Endothelial cell of umbilical vein (primary cell): ENCODE data around the gene MMADHC. TPM values are rescaled to one million over a fixed set of nuclear protein-coding genes. Genes with fewer than 3 reads are reported as not detected.

Source experiments
- BruUV-seq: library from RNA; stranded (reverse); fragments of 400-500 nt; replicated peaks from 2 replicates; lab custom pipeline; 2021; lab: Mats Ljungman, UMichigan
- CTCF ChIA-PET: fragments of 300-600, 350-600 bp; sonication (Branson Sonifier 250); formaldehyde crosslinking; loops from one replicate; lab custom pipeline; 2021; ENCODE audit warnings: antibody characterized with exemption, inconsistent platforms; lab: Charles Lee
- POLR2A ChIA-PET: fragments of 300-600, 350-600 bp; sonication (Branson Sonifier 250); formaldehyde crosslinking; loops from one replicate; lab custom pipeline; 2021; ENCODE audit warnings: antibody characterized with exemption, inconsistent platforms; lab: Charles Lee
- DNase-seq: peaks from one replicate; pipeline ENCODE4 v3.0.0-alpha.2; 2011; ENCODE audit warnings: low read depth, low spot score
- FAIRE-seq: peaks from 2 replicates; lab custom pipeline; 2011; peaks lifted over from hg19 to GRCh38; lab: Jason Lieb, UNC
- H2AFZ ChIP-seq: 2 replicates; pipeline ENCODE4 v1.6.0; 2012; ENCODE audit warnings: low read depth, low read length, control low read depth, inconsistent platforms
- H3K27ac ChIP-seq: 2 replicates; pipeline ENCODE4 v1.5.1; 2011; ENCODE audit warnings: low read depth, mild to moderate bottlenecking, control low read depth, low read length, moderate library complexity; ENCODE audit not compliant: insufficient read depth
- H3K27me3 ChIP-seq, 2 experiments: 2 replicates each; pipeline versions ENCODE4 v1.6.0 to v1.6.1; 2011; ENCODE audit warnings: low read length in 2 of 2, mixed read lengths in 1 of 2; ENCODE audit not compliant: control insufficient read depth in 2 of 2, insufficient read depth in 2 of 2
- H3K36me3 ChIP-seq, 2 experiments: 2 replicates in 1 of 2; 3 replicates in 1 of 2; pipeline ENCODE4 v1.5.1; 2011; ENCODE audit warnings: low read length in 2 of 2, mild to moderate bottlenecking in 1 of 2, moderate library complexity in 1 of 2; ENCODE audit not compliant: control insufficient read depth in 2 of 2, insufficient read depth in 2 of 2; ENCODE audit errors: extremely low read depth in 1 of 2
- H3K4me1 ChIP-seq: 3 replicates; pipeline ENCODE4 v1.5.1; 2011; ENCODE audit warnings: mild to moderate bottlenecking, low read length; ENCODE audit not compliant: control insufficient read depth, insufficient read depth; ENCODE audit errors: extremely low read depth
- H3K4me2 ChIP-seq: 2 replicates; pipeline ENCODE4 v1.6.1; 2011; ENCODE audit warnings: low read length, control low read depth, mixed read lengths; ENCODE audit not compliant: insufficient read depth
- H3K4me3 ChIP-seq, 3 experiments: fragments of 200-600 bp in 1 of 3; sonication (generic), shearing (Covaris generic) in 1 of 3; replicated peaks in 1 of 3; 2 replicates each; pipeline ENCODE4 v1.5.1; 2011 to 2016; ENCODE audit warnings: control low read depth in 3 of 3, low read length in 3 of 3, mild to moderate bottlenecking in 2 of 3, inconsistent platforms in 1 of 3, low read depth in 1 of 3, moderate library complexity in 1 of 3; ENCODE audit not compliant: insufficient read depth in 1 of 3
- H3K79me2 ChIP-seq: 2 replicates; pipeline ENCODE4 v1.6.0; 2012; ENCODE audit warnings: low read length, inconsistent platforms; ENCODE audit not compliant: control insufficient read depth, insufficient read depth
- H3K9ac ChIP-seq: replicated peaks from 2 replicates; pipeline ENCODE3; 2011; ENCODE audit warnings: low read length, control low read depth; ENCODE audit not compliant: insufficient read depth; ENCODE audit errors: extremely low read depth
- H3K9me1 ChIP-seq: replicated peaks from 3 replicates; pipeline ENCODE4 v1.6.0; 2011; ENCODE audit warnings: mild to moderate bottlenecking, low read length; ENCODE audit not compliant: control insufficient read depth, insufficient read depth; ENCODE audit errors: extremely low read depth
- H3K9me3 ChIP-seq: replicated peaks from 2 replicates; pipeline ENCODE4 v1.5.1; 2012; ENCODE audit warnings: low read length, inconsistent platforms; ENCODE audit not compliant: control insufficient read depth, insufficient read depth
- H4K20me1 ChIP-seq: replicated peaks from 2 replicates; pipeline ENCODE3; 2011; ENCODE audit warnings: mild to moderate bottlenecking, low read length; ENCODE audit not compliant: control insufficient read depth, insufficient read depth; ENCODE audit errors: extremely low read depth
- GATA2 ChIP-seq: IDR thresholded peaks from 2 replicates; pipeline ENCODE4 v1.7.0; 2011; ENCODE audit warnings: low read depth, mild to moderate bottlenecking, moderate library complexity, mixed read lengths, low read length; ENCODE audit not compliant: insufficient read length, insufficient read depth
- dilution Hi-C: fragments of 300-500 bp; cut with MboI; formaldehyde crosslinking; loops from one replicate; pipeline ENCODE4 v1.15.0; 2019; ENCODE audit warnings: low sequenced_read_pairs; ENCODE audit not compliant: extremely low pct_ligation_motif_present
- intact Hi-C: fragments of 100-400 bp; cut with micrococcal nuclease; formaldehyde crosslinking; loops from one replicate; pipeline ENCODE4 v1.10.0; 2022
- polyA plus RNA-seq, 4 experiments: library from polyadenylated mRNA; depleted of rRNA in 3 of 4; stranded (reverse) in 3 of 4; unstranded in 1 of 4; fragments of >200 nt; gene quantifications; 2 replicates each; pipeline versions ENCODE4 v1.2.1 to v1.2.3, GENCODE V29; 2011 to 2012; ENCODE audit warnings: missing spikeins in 1 of 4
- total RNA-seq: library from RNA; stranded (reverse); gene quantifications from 2 replicates; pipeline ENCODE4 v1.2.3, GENCODE V29; 2021
- TF ChIP-seq, protein P1 (sequence below), 2 donors: IDR thresholded peaks; 1 replicate in 1 of 2; 2 replicates in 1 of 2; pipeline ENCODE4 v1.5.1; 2011; ENCODE audit warnings: low read length in 2 of 2, mild to moderate bottlenecking in 2 of 2, moderate library complexity in 2 of 2, control low read depth in 1 of 2, inconsistent platforms in 1 of 2, low read depth in 1 of 2; ENCODE audit not compliant: insufficient read depth in 1 of 2; ENCODE audit errors: extremely low read depth in 1 of 2

Gene MMADHC
- total and polyA plus RNA-seq, 2 donors (not counting 3 experiments of a cell fraction or from before 2014, with no cell fraction given): 53.4 to 115 TPM

DNA sequence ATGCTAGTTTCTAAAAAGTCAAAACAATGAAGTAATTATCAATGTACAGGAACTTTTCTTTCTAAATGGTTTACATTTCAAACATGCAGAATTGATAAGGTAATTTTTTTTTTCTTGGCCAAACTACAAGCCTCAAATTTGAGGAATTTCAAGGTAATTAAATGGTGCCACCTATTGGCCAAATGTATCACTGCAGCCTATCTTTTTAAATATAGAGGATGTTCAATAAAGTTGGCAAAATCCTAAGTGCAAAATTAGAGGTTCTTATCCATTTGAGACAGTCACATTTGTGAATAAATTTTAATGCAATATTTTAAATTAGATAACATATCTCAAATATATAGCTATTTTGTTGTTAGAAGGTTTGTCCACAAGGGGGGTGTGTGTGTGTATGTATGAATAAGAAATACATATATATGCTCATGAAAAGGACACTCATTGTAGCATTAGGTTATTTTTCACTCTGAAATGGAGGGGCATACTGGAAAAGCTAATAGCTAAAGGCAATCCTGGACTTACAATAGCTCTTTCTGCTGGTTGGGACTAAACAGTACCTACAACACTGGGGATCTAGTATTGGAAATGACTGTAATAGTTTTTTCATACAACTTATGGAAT, 26.2 kb downstream of the MMADHC start:
- H3K4me1 ChIP-seq: peaks cover 7% of the 10 kb centered on the region
- ChIA-PET POLR2A (no interaction called here), CTCF (interaction anchor here (0.6 to 5.3 kb wide), 31 partner anchors 12 to 1677 kb away, joined by 3 to 212 read pairs (median 3); partner anchors contain the start of gene LYPD6)
- no peak overlapping the region for H2AFZ ChIP-seq
- H3K9ac ChIP-seq: no peak overlapping the region
- intact Hi-C loops (loop anchor here (1.0 to 10.0 kb wide), 8 partner anchors 229 to 1673 kb away; partner anchors contain the start of genes EPC2 and LYPD6), dilution Hi-C loops (no loop called here)
- no peak overlapping the region for H3K4me3 ChIP-seq
- no peaks in the 10 kb centered on the region for H3K79me2 ChIP-seq
- FAIRE-seq (peak; percentile 78), DNase-seq (peak; percentile 57)
- H3K9me1 ChIP-seq: no peaks in the 10 kb centered on the region
- TF ChIP-seq, protein P1, sequence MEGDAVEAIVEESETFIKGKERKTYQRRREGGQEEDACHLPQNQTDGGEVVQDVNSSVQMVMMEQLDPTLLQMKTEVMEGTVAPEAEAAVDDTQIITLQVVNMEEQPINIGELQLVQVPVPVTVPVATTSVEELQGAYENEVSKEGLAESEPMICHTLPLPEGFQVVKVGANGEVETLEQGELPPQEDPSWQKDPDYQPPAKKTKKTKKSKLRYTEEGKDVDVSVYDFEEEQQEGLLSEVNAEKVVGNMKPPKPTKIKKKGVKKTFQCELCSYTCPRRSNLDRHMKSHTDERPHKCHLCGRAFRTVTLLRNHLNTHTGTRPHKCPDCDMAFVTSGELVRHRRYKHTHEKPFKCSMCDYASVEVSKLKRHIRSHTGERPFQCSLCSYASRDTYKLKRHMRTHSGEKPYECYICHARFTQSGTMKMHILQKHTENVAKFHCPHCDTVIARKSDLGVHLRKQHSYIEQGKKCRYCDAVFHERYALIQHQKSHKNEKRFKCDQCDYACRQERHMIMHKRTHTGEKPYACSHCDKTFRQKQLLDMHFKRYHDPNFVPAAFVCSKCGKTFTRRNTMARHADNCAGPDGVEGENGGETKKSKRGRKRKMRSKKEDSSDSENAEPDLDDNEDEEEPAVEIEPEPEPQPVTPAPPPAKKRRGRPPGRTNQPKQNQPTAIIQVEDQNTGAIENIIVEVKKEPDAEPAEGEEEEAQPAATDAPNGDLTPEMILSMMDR (IDR thresholded peaks at IDR 0.05; ENCODE audit: extremely low read depth in 1 of 2, insufficient read depth in 1 of 2, low read depth in 1 of 2, low read length in 2 of 2): peak; percentile 40 to 55
- TF ChIP-seq GATA2: no peak
- H4K20me1 ChIP-seq: no peaks in the 10 kb centered on the region
- no peak overlapping the region for H3K27ac ChIP-seq
- H3K9me3 ChIP-seq: no peaks in the 10 kb centered on the region
- no peaks in the 10 kb centered on the region for H3K36me3 ChIP-seq
- H3K4me2 ChIP-seq: no peak overlapping the region
- no TSS peak for BruUV-seq
- no peaks in the 10 kb centered on the region for H3K27me3 ChIP-seq
